HEK293 (cell line): ENCODE data around the gene SULT1C2.

ENCODE experiments used
- CTCF ChIA-PET: fragments of 350-600 bp; formaldehyde crosslinking; extraction: SDS; loops from one replicate; lab custom pipeline; 2021; ENCODE audit warnings: antibody characterized with exemption; lab: Yijun Ruan, JAX
- POLR2A ChIA-PET: fragments of 300-600 bp; formaldehyde crosslinking; extraction: SDS; loops from one replicate; lab custom pipeline; 2020; ENCODE audit warnings: antibody characterized with exemption, inconsistent platforms; lab: Yijun Ruan, JAX
- H3K27ac ChIP-seq: fragments of 200-500 bp; sonication (Bioruptor generic); 2 replicates; pipeline ENCODE4 v1.5.1; 2014; ENCODE audit warnings: low read depth, low read length, control low read depth, inconsistent platforms; ENCODE audit errors: extremely low read depth
- H3K36me3 ChIP-seq, 2 experiments: fragments of 200-500 bp in 1 of 2; sonication (Bioruptor generic) in 1 of 2; 1 replicate in 1 of 2; 2 replicates in 1 of 2; pipeline ENCODE4 v1.5.1; 2014 to 2017; ENCODE audit warnings: inconsistent platforms in 2 of 2, low read length in 2 of 2; ENCODE audit not compliant: control insufficient read depth in 2 of 2, insufficient read depth in 1 of 2
- H3K4me1 ChIP-seq: fragments of 200-500 bp; sonication (Bioruptor generic); 2 replicates; pipeline ENCODE4 v1.5.1; 2014; ENCODE audit warnings: mild to moderate bottlenecking, low read length, inconsistent platforms; ENCODE audit not compliant: control insufficient read depth, insufficient read depth
- H3K4me3 ChIP-seq: 2 replicates; pipeline ENCODE4 v1.5.1; 2011; ENCODE audit warnings: low read depth, mild to moderate bottlenecking, control low read depth, low read length, moderate library complexity
- H3K9me3 ChIP-seq: fragments of 200-500 bp; sonication (Bioruptor generic); 2 replicates; pipeline ENCODE4 v1.5.1; 2014; ENCODE audit warnings: low read depth, low read length, inconsistent platforms; ENCODE audit not compliant: control insufficient read depth, insufficient read depth
- FEZF1 ChIP-seq: fragments of 450-650 bp; formaldehyde crosslinking; IDR thresholded peaks from 2 replicates; pipeline ENCODE4 v1.5.1; 2016; ENCODE audit warnings: missing biosample characterization, missing genetic modification characterization
- GLI4 ChIP-seq: fragments of 450-650 bp; formaldehyde crosslinking; IDR thresholded peaks from 2 replicates; pipeline ENCODE4 v1.5.1; 2016; ENCODE audit warnings: missing biosample characterization, missing genetic modification characterization
- YY2 ChIP-seq: fragments of 450-650 bp; formaldehyde crosslinking; IDR thresholded peaks from 2 replicates; pipeline ENCODE4 v1.5.1; 2016; ENCODE audit warnings: missing biosample characterization, missing genetic modification characterization
- ZNF121 ChIP-seq: fragments of 450-650 bp; formaldehyde crosslinking; IDR thresholded peaks from 2 replicates; pipeline ENCODE4 v1.5.1; 2016; ENCODE audit warnings: missing biosample characterization, missing genetic modification characterization
- ZNF16 ChIP-seq: fragments of 450-650 bp; formaldehyde crosslinking; IDR thresholded peaks from 2 replicates; pipeline ENCODE4 v1.5.1; 2016; ENCODE audit warnings: low read depth, missing biosample characterization, missing genetic modification characterization
- ZNF214 ChIP-seq: fragments of 450-650 bp; formaldehyde crosslinking; IDR thresholded peaks from 2 replicates; pipeline ENCODE4 v1.5.1; 2017; ENCODE audit warnings: missing biosample characterization, mild to moderate bottlenecking, missing genetic modification characterization, borderline replicate concordance
- ZNF274 ChIP-seq, 2 experiments: fragments of 200-500 bp in 1 of 2; fragments of 450-650 bp in 1 of 2; sonication (Bioruptor generic) in 1 of 2; formaldehyde crosslinking in 1 of 2; IDR thresholded peaks; 2 replicates each; pipeline versions ENCODE4 v1.5.1 to v1.6.1; 2014 to 2016; ENCODE audit warnings: borderline replicate concordance in 1 of 2, inconsistent platforms in 1 of 2, low read length in 1 of 2, missing biosample characterization in 1 of 2, missing genetic modification characterization in 1 of 2
- ZNF350 ChIP-seq: fragments of 450-650 bp; formaldehyde crosslinking; IDR thresholded peaks from 2 replicates; pipeline ENCODE4 v1.5.0; 2017; ENCODE audit warnings: missing biosample characterization, mild to moderate bottlenecking, missing genetic modification characterization
- ZNF423 ChIP-seq: fragments of 450-650 bp; formaldehyde crosslinking; IDR thresholded peaks from 2 replicates; pipeline ENCODE4 v1.5.1; 2016; ENCODE audit warnings: missing biosample characterization, missing genetic modification characterization
- ZNF473 ChIP-seq: fragments of 450-650 bp; formaldehyde crosslinking; IDR thresholded peaks from 2 replicates; pipeline ENCODE4 v1.5.1; 2017; ENCODE audit warnings: missing biosample characterization, missing genetic modification characterization
- ZNF548 ChIP-seq: fragments of 450-650 bp; formaldehyde crosslinking; IDR thresholded peaks from 2 replicates; pipeline ENCODE4 v1.5.1; 2016; ENCODE audit warnings: missing biosample characterization, missing genetic modification characterization
- ZNF549 ChIP-seq: fragments of 450-650 bp; IDR thresholded peaks from 2 replicates; pipeline ENCODE4 v1.5.1; 2018; ENCODE audit warnings: missing biosample characterization, missing genetic modification characterization, mild to moderate bottlenecking, inconsistent platforms, moderate library complexity
- ZNF571 ChIP-seq: fragments of 450-650 bp; formaldehyde crosslinking; IDR thresholded peaks from 2 replicates; pipeline ENCODE4 v1.5.0; 2017; ENCODE audit warnings: missing biosample characterization, missing genetic modification characterization
- ZNF624 ChIP-seq: fragments of 450-650 bp; formaldehyde crosslinking; IDR thresholded peaks from 2 replicates; pipeline ENCODE4 v1.5.1; 2017; ENCODE audit warnings: missing biosample characterization, missing genetic modification characterization
- ZNF629 ChIP-seq: fragments of 450-650 bp; formaldehyde crosslinking; IDR thresholded peaks from 2 replicates; pipeline ENCODE4 v1.5.1; 2017; ENCODE audit warnings: missing biosample characterization, missing genetic modification characterization
- ZNF658 ChIP-seq: fragments of 450-650 bp; formaldehyde crosslinking; IDR thresholded peaks from 2 replicates; pipeline ENCODE4; 2016; ENCODE audit warnings: missing biosample characterization, missing genetic modification characterization
- ZNF785 ChIP-seq: fragments of 450-650 bp; formaldehyde crosslinking; IDR thresholded peaks from 2 replicates; pipeline ENCODE4 v1.5.1; 2016; ENCODE audit warnings: missing biosample characterization, missing genetic modification characterization
- ZSCAN30 ChIP-seq: fragments of 450-650 bp; IDR thresholded peaks from 2 replicates; pipeline ENCODE4 v1.5.1; 2018; ENCODE audit warnings: missing biosample characterization, mild to moderate bottlenecking, missing genetic modification characterization, moderate library complexity
- TF ChIP-seq, protein P1 (sequence below): fragments of 450-650 bp; formaldehyde crosslinking; IDR thresholded peaks from 2 replicates; pipeline ENCODE4 v1.5.1; 2017; ENCODE audit warnings: missing biosample characterization, missing genetic modification characterization
- TF ChIP-seq, protein P2 (sequence below): fragments of 450-650 bp; formaldehyde crosslinking; IDR thresholded peaks from 2 replicates; pipeline ENCODE4 v1.5.1; 2017; ENCODE audit warnings: missing biosample characterization, missing genetic modification characterization
- TF ChIP-seq, protein P3 (sequence below): fragments of 450-650 bp; formaldehyde crosslinking; IDR thresholded peaks from 2 replicates; pipeline ENCODE4 v1.5.1; 2016; ENCODE audit warnings: missing biosample characterization, missing genetic modification characterization

Gene SULT1C2

DNA sequence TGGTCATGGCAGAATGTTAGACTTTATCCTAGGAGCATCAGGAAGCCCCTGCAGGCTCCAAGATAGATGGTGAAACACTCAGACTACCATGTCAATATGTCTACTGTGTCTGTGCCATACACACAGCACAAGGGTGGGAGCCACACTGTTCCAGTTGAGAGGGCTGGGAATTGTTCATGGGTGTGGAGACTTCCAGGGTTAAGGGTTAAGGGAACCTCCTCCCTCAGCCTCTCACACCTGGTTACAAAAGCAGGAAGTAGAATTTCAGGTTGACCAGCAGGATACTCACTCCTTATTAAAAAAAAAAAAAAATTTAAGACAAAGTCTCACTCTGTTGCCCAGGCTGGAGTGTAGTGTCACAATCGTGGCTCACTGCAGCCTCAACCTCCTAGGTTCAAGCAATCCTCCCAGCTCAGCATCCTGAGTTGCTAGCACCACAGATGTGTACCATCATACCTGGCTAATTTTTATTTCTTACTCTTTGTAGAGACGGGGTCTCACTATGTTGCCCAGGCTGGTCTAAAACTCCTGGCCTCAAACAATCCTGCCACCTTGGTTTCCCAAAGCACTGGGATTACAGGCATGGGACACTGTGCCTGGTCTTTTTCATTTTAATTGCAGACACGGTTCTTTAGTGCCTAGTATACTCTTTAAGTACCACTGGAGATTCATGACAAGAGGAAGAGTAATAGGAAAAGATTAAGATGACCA lies 26.0 kb downstream of the SULT1C2 start:
- Histone ChIP-seq H3K4me3 (no peak overlapping the region), H3K4me1 (peaks cover 13% of the 10 kb centered on the region), H3K36me3 (no peaks in the 10 kb centered on the region), H3K27ac (0 out of 2 replicates have a peak overlapping the region, but pooled peaks have one; percentile 48), H3K9me3 (no peaks in the 10 kb centered on the region)
- TF ChIP-seq ZNF548, result no peak
- TF ChIP-seq ZNF274 (IDR thresholded peaks at IDR 0.05; ENCODE audit: low read length), result no peak
- no peak for TF ChIP-seq ZNF274 (tag by site-specific recombination; IDR thresholded peaks at IDR 0.05; ENCODE audit: borderline replicate concordance)
- TF ChIP-seq ZNF423 (tag by site-specific recombination), result no peak
- TF ChIP-seq ZNF121 (tag by site-specific recombination), result peak; percentile 69; the same call in 1 of the 2 replicates
- CTCF ChIA-PET, result no interaction called here
- POLR2A ChIA-PET, result no interaction called here

DNA sequence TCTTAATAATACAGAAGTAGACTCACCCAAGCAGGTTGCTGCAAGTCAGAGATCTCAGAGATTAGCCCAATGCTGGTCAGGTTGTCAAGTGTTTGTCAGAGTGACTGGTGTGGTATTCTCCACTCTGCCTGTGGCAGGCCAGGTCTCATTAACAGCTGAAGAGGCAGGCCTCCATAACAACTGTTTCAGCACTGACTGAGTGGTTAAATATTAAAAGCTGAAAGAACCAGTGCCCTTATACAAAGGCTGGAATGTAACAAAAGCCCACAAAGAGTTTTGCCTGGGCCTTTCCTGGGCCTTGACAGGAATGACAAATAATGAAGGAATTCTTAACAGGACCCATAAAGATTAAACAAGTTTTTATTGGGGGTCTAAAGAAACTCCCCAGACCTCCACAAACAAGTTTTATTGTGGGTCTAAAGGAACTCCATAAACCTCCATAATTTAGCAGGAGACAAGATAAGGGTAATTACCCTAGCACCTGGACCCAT lies 26.8 kb downstream of the SULT1C2 start:
- Histone ChIP-seq H3K4me3 (no peak overlapping the region), H3K27ac (peak overlapping the region; percentile 48; the same call in 1 of the 2 replicates), H3K9me3 (no peaks in the 10 kb centered on the region), H3K36me3 (no peaks in the 10 kb centered on the region), H3K4me1 (peaks cover 13% of the 10 kb centered on the region)
- ChIA-PET CTCF (no interaction called here), POLR2A (no interaction called here)
- TF ChIP-seq ZNF214 (tag by site-specific recombination) (no peak), ZNF629 (tag by site-specific recombination) (no peak), ZNF624 (tag by site-specific recombination) (no peak), ZNF350 (tag by site-specific recombination) (no peak), ZNF571 (tag by site-specific recombination) (no peak), ZNF549 (no peak), ZNF473 (tag by site-specific recombination) (no peak), ZNF785 (no peak), GLI4 (tag by site-specific recombination) (no peak), FEZF1 (tag by site-specific recombination) (peak; percentile 37; the same call in 1 of the 2 replicates), ZNF658 (no peak), YY2 (tag by site-specific recombination) (no peak), ZNF16 (tag by site-specific recombination) (no peak), ZSCAN30 (no peak)
- TF ChIP-seq, protein P1, sequence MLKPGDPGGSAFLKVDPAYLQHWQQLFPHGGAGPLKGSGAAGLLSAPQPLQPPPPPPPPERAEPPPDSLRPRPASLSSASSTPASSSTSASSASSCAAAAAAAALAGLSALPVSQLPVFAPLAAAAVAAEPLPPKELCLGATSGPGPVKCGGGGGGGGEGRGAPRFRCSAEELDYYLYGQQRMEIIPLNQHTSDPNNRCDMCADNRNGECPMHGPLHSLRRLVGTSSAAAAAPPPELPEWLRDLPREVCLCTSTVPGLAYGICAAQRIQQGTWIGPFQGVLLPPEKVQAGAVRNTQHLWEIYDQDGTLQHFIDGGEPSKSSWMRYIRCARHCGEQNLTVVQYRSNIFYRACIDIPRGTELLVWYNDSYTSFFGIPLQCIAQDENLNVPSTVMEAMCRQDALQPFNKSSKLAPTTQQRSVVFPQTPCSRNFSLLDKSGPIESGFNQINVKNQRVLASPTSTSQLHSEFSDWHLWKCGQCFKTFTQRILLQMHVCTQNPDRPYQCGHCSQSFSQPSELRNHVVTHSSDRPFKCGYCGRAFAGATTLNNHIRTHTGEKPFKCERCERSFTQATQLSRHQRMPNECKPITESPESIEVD (tag by site-specific recombination), result peak; percentile 45; the same call in 1 of the 2 replicates
- TF ChIP-seq, protein P2, sequence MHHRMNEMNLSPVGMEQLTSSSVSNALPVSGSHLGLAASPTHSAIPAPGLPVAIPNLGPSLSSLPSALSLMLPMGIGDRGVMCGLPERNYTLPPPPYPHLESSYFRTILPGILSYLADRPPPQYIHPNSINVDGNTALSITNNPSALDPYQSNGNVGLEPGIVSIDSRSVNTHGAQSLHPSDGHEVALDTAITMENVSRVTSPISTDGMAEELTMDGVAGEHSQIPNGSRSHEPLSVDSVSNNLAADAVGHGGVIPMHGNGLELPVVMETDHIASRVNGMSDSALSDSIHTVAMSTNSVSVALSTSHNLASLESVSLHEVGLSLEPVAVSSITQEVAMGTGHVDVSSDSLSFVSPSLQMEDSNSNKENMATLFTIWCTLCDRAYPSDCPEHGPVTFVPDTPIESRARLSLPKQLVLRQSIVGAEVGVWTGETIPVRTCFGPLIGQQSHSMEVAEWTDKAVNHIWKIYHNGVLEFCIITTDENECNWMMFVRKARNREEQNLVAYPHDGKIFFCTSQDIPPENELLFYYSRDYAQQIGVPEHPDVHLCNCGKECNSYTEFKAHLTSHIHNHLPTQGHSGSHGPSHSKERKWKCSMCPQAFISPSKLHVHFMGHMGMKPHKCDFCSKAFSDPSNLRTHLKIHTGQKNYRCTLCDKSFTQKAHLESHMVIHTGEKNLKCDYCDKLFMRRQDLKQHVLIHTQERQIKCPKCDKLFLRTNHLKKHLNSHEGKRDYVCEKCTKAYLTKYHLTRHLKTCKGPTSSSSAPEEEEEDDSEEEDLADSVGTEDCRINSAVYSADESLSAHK (tag by site-specific recombination), result peak; percentile 29; the same call in 1 of the 2 replicates
- TF ChIP-seq, protein P3, sequence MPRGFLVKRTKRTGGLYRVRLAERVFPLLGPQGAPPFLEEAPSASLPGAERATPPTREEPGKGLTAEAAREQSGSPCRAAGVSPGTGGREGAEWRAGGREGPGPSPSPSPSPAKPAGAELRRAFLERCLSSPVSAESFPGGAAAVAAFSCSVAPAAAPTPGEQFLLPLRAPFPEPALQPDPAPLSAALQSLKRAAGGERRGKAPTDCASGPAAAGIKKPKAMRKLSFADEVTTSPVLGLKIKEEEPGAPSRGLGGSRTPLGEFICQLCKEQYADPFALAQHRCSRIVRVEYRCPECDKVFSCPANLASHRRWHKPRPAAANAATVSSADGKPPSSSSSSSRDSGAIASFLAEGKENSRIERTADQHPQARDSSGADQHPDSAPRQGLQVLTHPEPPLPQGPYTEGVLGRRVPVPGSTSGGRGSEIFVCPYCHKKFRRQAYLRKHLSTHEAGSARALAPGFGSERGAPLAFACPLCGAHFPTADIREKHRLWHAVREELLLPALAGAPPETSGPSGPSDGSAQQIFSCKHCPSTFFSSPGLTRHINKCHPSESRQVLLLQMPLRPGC (tag by site-specific recombination), result no peak
